Measurements from ENCODE around the gene ADRB1. TPM values are rescaled to one million over a fixed set of nuclear protein-coding genes. Genes with fewer than 3 reads are reported as not detected.

ADRB1 gene
- total RNA-seq, 2 donors from 2014 or later, result 32.8 to 49.8 TPM

GRCh38 chr10:114038819-114039218 lies 4.8 kb upstream of the ADRB1 start:
- H3K9me3 ChIP-seq, result no peaks in the 10 kb centered on the region
- no peak for DNase-seq (ENCODE audit: low spot score)
- H3K4me1 ChIP-seq, result peaks cover 0 to 9% of the 10 kb centered on the region in 2 donors
- H3K36me3 ChIP-seq, result no peaks in the 10 kb centered on the region
- no peak overlapping the region for H3K4me3 ChIP-seq
- no peaks in the 10 kb centered on the region for H3K27me3 ChIP-seq
- TF ChIP-seq CTCF (IDR thresholded peaks at IDR 0.05), result no peak
- H3K27ac ChIP-seq, result peak overlapping the region in 1 of 2 donors; percentile 37

- no peaks in the 10 kb centered on the region for H3K9me3 ChIP-seq
- H3K4me1 ChIP-seq, result peaks cover 0 to 9% of the 10 kb centered on the region in 2 donors
- no peaks in the 10 kb centered on the region for H3K36me3 ChIP-seq
- peak overlapping the region; percentile 93 to 96 for H3K27ac ChIP-seq
- DNase-seq (ENCODE audit: low spot score), result no peak
- no peak overlapping the region for H3K4me3 ChIP-seq
- no peak for TF ChIP-seq CTCF (IDR thresholded peaks at IDR 0.05)
- H3K27me3 ChIP-seq, result no peaks in the 10 kb centered on the region
These were observed 2.5 kb upstream of the ADRB1 start for GRCh38 chr10:114041166-114041565.

GRCh38 chr10:114042895-114043531 lies 653 bp upstream of the ADRB1 start:
- no peak for DNase-seq (ENCODE audit: low spot score)
- Histone ChIP-seq H3K4me3 (peak overlapping the region; percentile 61 to 69), H3K27me3 (no peaks in the 10 kb centered on the region), H3K4me1 (peaks cover 0 to 9% of the 10 kb centered on the region in 2 donors), H3K27ac (peak overlapping the region; percentile 93 to 96), H3K36me3 (no peaks in the 10 kb centered on the region), H3K9me3 (no peaks in the 10 kb centered on the region)
- no peak for TF ChIP-seq CTCF (IDR thresholded peaks at IDR 0.05)

GRCh38 chr10:114044247-114045135 lies 825 bp downstream of the ADRB1 start:
- no peak for TF ChIP-seq CTCF (IDR thresholded peaks at IDR 0.05)
- peak overlapping the region; percentile 93 to 96 for H3K27ac ChIP-seq
- H3K9me3 ChIP-seq, result no peaks in the 10 kb centered on the region
- peak overlapping the region; percentile 61 to 69 for H3K4me3 ChIP-seq
- H3K27me3 ChIP-seq, result no peaks in the 10 kb centered on the region
- peaks cover 0 to 13% of the 10 kb centered on the region in 2 donors for H3K4me1 ChIP-seq
- DNase-seq (ENCODE audit: low spot score), result no peak
- H3K36me3 ChIP-seq, result no peaks in the 10 kb centered on the region

GRCh38 chr10:114045136-114046086 lies 1.7 kb downstream of the ADRB1 start:
- DNase-seq (ENCODE audit: low spot score), result no peak
- H3K27ac ChIP-seq, result peak overlapping the region; percentile 78 to 96

More at GRCh38 chr10:114045136-114046086, 1.7 kb downstream of the ADRB1 start:
- no peaks in the 10 kb centered on the region for H3K27me3 ChIP-seq
- no peaks in the 10 kb centered on the region for H3K36me3 ChIP-seq
- TF ChIP-seq CTCF (IDR thresholded peaks at IDR 0.05), result no peak
- H3K9me3 ChIP-seq, result no peaks in the 10 kb centered on the region
- peak overlapping the region; percentile 61 to 69 for H3K4me3 ChIP-seq
- H3K4me1 ChIP-seq, result peaks cover 0 to 16% of the 10 kb centered on the region in 2 donors
